Measurements from ENCODE around the gene E2F6. TPM values are rescaled to one million over a fixed set of nuclear protein-coding genes. Genes with fewer than 3 reads are reported as not detected.

The E2F6 gene
- total RNA-seq, 1 experiment from 2014 or later: 25.6 TPM

GRCh38 chr2:11483806-11484617 lies 18.1 kb upstream of the E2F6 start:
- Mint-ChIP-seq H3K9me3 (ENCODE audit: low read depth, unreplicated experiment) (no peaks in the 10 kb centered on the region), H3K4me1 (ENCODE audit: low read depth, unreplicated experiment) (peaks cover 10% of the 10 kb centered on the region), H3K4me3 (ENCODE audit: low read depth, unreplicated experiment) (peak overlapping the region; percentile 76), H3K36me3 (ENCODE audit: insufficient read depth, unreplicated experiment) (peaks cover 6% of the 10 kb centered on the region), H3K27ac (ENCODE audit: unreplicated experiment) (peak overlapping the region; percentile 20), H3K27me3 (ENCODE audit: unreplicated experiment) (peaks cover 46% of the 10 kb centered on the region)
- intact Hi-C loops (cut with micrococcal nuclease; ENCODE audit: unreplicated experiment): no loop called here
- CTCF ChIA-PET: no interaction called here
- no peak for DNase-seq
- BruUV-seq (replicated peaks): no TSS peak
- no peak for TF ChIP-seq CTCF (IDR thresholded peaks at IDR 0.05; ENCODE audit: unreplicated experiment)

GRCh38 chr2:11482473-11483035 lies 16.6 kb upstream of the E2F6 start:
- BruUV-seq (replicated peaks): no TSS peak

DNA sequence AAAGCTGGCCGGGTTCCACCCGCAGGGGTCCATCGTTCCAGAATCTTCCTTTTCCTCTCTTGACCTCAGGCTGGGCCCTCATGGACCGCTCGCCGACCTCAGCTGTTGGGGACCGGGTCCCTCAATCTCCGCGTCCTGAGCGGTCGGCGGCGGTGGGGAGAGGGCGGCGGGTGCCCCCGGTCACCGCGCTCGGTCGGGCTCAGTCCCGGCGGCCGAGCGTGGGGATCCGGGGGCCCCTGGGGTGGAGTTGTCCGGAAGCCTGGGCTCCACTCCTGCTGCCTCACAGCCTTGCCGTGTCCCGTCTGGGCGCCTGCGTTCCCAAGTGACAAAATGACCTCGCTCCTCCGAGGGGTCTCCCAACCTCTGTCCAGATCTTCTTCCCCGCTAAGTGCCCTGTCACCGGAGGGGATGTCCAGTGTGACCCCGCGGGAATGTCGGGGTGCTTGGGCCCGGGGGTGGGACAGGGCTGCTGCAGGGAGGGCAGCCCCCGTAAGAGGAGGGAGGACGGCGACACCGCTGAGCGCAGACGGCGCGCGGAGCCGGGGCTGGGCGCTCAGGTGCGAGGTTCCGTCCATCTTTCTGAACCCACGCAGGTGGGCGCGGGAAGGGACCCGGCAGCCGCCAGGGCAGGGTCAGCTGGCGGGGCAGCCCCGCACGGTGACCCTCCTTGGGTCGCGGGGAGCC lies 16.0 kb upstream of the E2F6 start:
- Mint-ChIP-seq H3K9me3 (ENCODE audit: low read depth, unreplicated experiment) (no peaks in the 10 kb centered on the region), H3K27ac (ENCODE audit: unreplicated experiment) (no peak overlapping the region), H3K27me3 (ENCODE audit: unreplicated experiment) (peaks cover 45% of the 10 kb centered on the region), H3K4me3 (ENCODE audit: low read depth, unreplicated experiment) (peak overlapping the region; percentile 76), H3K4me1 (ENCODE audit: low read depth, unreplicated experiment) (peaks cover 10% of the 10 kb centered on the region), H3K36me3 (ENCODE audit: insufficient read depth, unreplicated experiment) (peaks cover 6% of the 10 kb centered on the region)
- BruUV-seq (replicated peaks): no TSS peak
- CTCF ChIA-PET: interaction anchor here (0.9 kb wide), 1 partner anchor 102 kb away, joined by 3 read pairs; no protein-coding TSS in a partner anchor
- no peak for DNase-seq
- intact Hi-C loops (cut with micrococcal nuclease; ENCODE audit: unreplicated experiment): no loop called here
- TF ChIP-seq CTCF (IDR thresholded peaks at IDR 0.05; ENCODE audit: unreplicated experiment): no peak

More at GRCh38 chr2:11482473-11483035, 16.6 kb upstream of the E2F6 start:
- no peaks in the 10 kb centered on the region for H3K9me3 Mint-ChIP-seq (ENCODE audit: low read depth, unreplicated experiment)
- no peak for DNase-seq
- CTCF ChIA-PET: no interaction called here
- peaks cover 10% of the 10 kb centered on the region for H3K4me1 Mint-ChIP-seq (ENCODE audit: low read depth, unreplicated experiment)
- intact Hi-C loops (cut with micrococcal nuclease; ENCODE audit: unreplicated experiment): no loop called here
- H3K36me3 Mint-ChIP-seq (ENCODE audit: insufficient read depth, unreplicated experiment): peaks cover 6% of the 10 kb centered on the region
- TF ChIP-seq CTCF (IDR thresholded peaks at IDR 0.05; ENCODE audit: unreplicated experiment): no peak
- peak overlapping the region; percentile 76 for H3K4me3 Mint-ChIP-seq (ENCODE audit: low read depth, unreplicated experiment)
- H3K27ac Mint-ChIP-seq (ENCODE audit: unreplicated experiment): no peak overlapping the region
- peaks cover 49% of the 10 kb centered on the region for H3K27me3 Mint-ChIP-seq (ENCODE audit: unreplicated experiment)

- H3K4me3 Mint-ChIP-seq (ENCODE audit: low read depth, unreplicated experiment): no peak overlapping the region
- H3K4me1 Mint-ChIP-seq (ENCODE audit: low read depth, unreplicated experiment): peaks cover 10% of the 10 kb centered on the region
- no peak overlapping the region for H3K27ac Mint-ChIP-seq (ENCODE audit: unreplicated experiment)
- no TSS peak for BruUV-seq (replicated peaks)
- intact Hi-C loops (cut with micrococcal nuclease; ENCODE audit: unreplicated experiment): no loop called here
- no peaks in the 10 kb centered on the region for H3K9me3 Mint-ChIP-seq (ENCODE audit: low read depth, unreplicated experiment)
- H3K27me3 Mint-ChIP-seq (ENCODE audit: unreplicated experiment): peaks cover 45% of the 10 kb centered on the region
- DNase-seq: no peak
- CTCF ChIA-PET: interaction anchor here (0.9 kb wide), 1 partner anchor 103 kb away, joined by 3 read pairs; no protein-coding TSS in a partner anchor
- no peak for TF ChIP-seq CTCF (IDR thresholded peaks at IDR 0.05; ENCODE audit: unreplicated experiment)
- peaks cover 6% of the 10 kb centered on the region for H3K36me3 Mint-ChIP-seq (ENCODE audit: insufficient read depth, unreplicated experiment)
These were observed 15.4 kb upstream of the E2F6 start for GRCh38 chr2:11481426-11481788.

Measured in Calu3 (cell line).